K562 (cell line): ENCODE results near the gene CHN1. TPM values are rescaled to one million over a fixed set of nuclear protein-coding genes. Genes with fewer than 3 reads are reported as not detected.

ENCODE experiments used
- ATAC-seq: fragments of 200-7000 bp; cut with Tn5 transposase; 3 replicates; pipeline ENCODE4 v1.9.1; 2020; ENCODE audit warnings: moderate library complexity
- BruUV-seq: library from RNA; stranded (reverse); fragments of 400-500 nt; replicated peaks from 2 replicates; lab custom pipeline; 2021; lab: Mats Ljungman, UMichigan
- CTCF ChIA-PET: fragments of 300-600 bp; formaldehyde crosslinking; extraction: SDS; loops from one replicate; lab custom pipeline; 2021; ENCODE audit warnings: low intra/inter-chr PET ratio; lab: Yijun Ruan, JAX
- POLR2A ChIA-PET: fragments of 300-600, 350-650 bp; sonication (Branson Sonifier 250); formaldehyde crosslinking; extraction: SDS; loops from one replicate; lab custom pipeline; 2021; ENCODE audit warnings: antibody characterized with exemption, inconsistent platforms; lab: Yijun Ruan, JAX
- DNase-seq, 4 experiments: peaks; one replicate each; pipeline versions ENCODE4 v3.0.0 to v3.0.0-alpha.2; 2011 to 2018; ENCODE audit warnings: low spot score in 3 of 4, mixed read lengths in 3 of 4; ENCODE audit errors: extremely low read depth in 1 of 4
- FAIRE-seq: peaks from 2 replicates; lab custom pipeline; 2011; peaks lifted over from hg19 to GRCh38; lab: Jason Lieb, UNC
- H2AFZ ChIP-seq: 2 replicates; pipeline ENCODE4 v1.6.0; 2011; ENCODE audit warnings: low read depth, low read length, control low read depth, inconsistent platforms
- H3K27ac ChIP-seq: fragments of 200-600 bp; 3 replicates; pipeline ENCODE4 v1.8.0; 2011; ENCODE audit warnings: low read depth, mild to moderate bottlenecking, control low read depth, inconsistent platforms, low read length, moderate library complexity, mixed read lengths; ENCODE audit errors: extremely low read depth
- H3K27me3 ChIP-seq, 2 experiments: fragments of 300-600 bp in 1 of 2; 2 replicates in 1 of 2; 3 replicates in 1 of 2; pipeline versions ENCODE4 v1.6.0 to v1.8.0; 2011; ENCODE audit warnings: inconsistent platforms in 2 of 2, low read length in 2 of 2, mild to moderate bottlenecking in 1 of 2, mixed read lengths in 1 of 2, moderate library complexity in 1 of 2; ENCODE audit not compliant: control insufficient read depth in 2 of 2, insufficient read depth in 2 of 2
- H3K36me3 ChIP-seq: fragments of 300-600 bp; 3 replicates; pipeline ENCODE4 v1.8.0; 2011; ENCODE audit warnings: mild to moderate bottlenecking, low read length, inconsistent platforms; ENCODE audit not compliant: control insufficient read depth, insufficient read depth
- H3K4me1 ChIP-seq, 2 experiments: fragments of 200-600 bp in 1 of 2; replicated peaks in 1 of 2; 2 replicates in 1 of 2; 3 replicates in 1 of 2; pipeline versions ENCODE4 v1.5.1 to v1.8.0; 2011; ENCODE audit warnings: inconsistent platforms in 2 of 2, low read length in 2 of 2, mild to moderate bottlenecking in 1 of 2, mixed read lengths in 1 of 2, moderate library complexity in 1 of 2; ENCODE audit not compliant: control insufficient read depth in 2 of 2, insufficient read depth in 2 of 2
- H3K4me2 ChIP-seq: 2 replicates; pipeline ENCODE4 v1.6.1; 2011; ENCODE audit warnings: low read length, control low read depth, inconsistent platforms, mixed read lengths; ENCODE audit not compliant: insufficient read depth
- H3K4me3 ChIP-seq: fragments of 200-600 bp; sonication (generic), shearing (Covaris generic); 2 replicates; pipeline ENCODE4 v1.5.1; 2016; ENCODE audit warnings: control low read depth, inconsistent platforms
- H3K79me2 ChIP-seq: fragments of 200-600 bp; 3 replicates; pipeline ENCODE4 v1.8.0; 2011; ENCODE audit warnings: low read length, inconsistent platforms; ENCODE audit not compliant: control insufficient read depth, insufficient read depth
- H3K9ac ChIP-seq, 2 experiments: 2 replicates each; pipeline versions ENCODE4 v1.6.0 to v1.6.1; 2011; ENCODE audit warnings: low read depth in 2 of 2, low read length in 2 of 2, control low read depth in 1 of 2, inconsistent platforms in 1 of 2, mild to moderate bottlenecking in 1 of 2, mixed read lengths in 1 of 2; ENCODE audit not compliant: insufficient read depth in 1 of 2
- H3K9me1 ChIP-seq: one replicate; pipeline ENCODE4 v1.6.0; 2011; ENCODE audit warnings: inconsistent platforms, mild to moderate bottlenecking, low read length, moderate library complexity; ENCODE audit not compliant: control insufficient read depth, insufficient read depth
- H3K9me3 ChIP-seq: replicated peaks from 2 replicates; pipeline ENCODE4 v1.5.1; 2011; ENCODE audit warnings: low read depth, low read length, inconsistent platforms; ENCODE audit not compliant: control insufficient read depth, insufficient read depth
- H4K20me1 ChIP-seq: replicated peaks from 2 replicates; pipeline ENCODE4 v1.6.1; 2011; ENCODE audit warnings: low read length, inconsistent platforms, mixed read lengths; ENCODE audit not compliant: control insufficient read depth, insufficient read depth
- ARID1B ChIP-seq: fragments of 450-650 bp; IDR thresholded peaks from 2 replicates; pipeline ENCODE4 v1.6.1; 2016; ENCODE audit warnings: antibody characterized with exemption, mild to moderate bottlenecking, inconsistent platforms
- CEBPB ChIP-seq: fragments of 450-650 bp; IDR thresholded peaks from 2 replicates; pipeline ENCODE4 v1.6.1; 2016; ENCODE audit warnings: missing genetic modification characterization, missing compliant biosample characterization
- CEBPG ChIP-seq, 3 experiments: fragments of 200-800 bp in 1 of 3; sonication (Bioruptor generic) in 1 of 3; sonication (generic) in 1 of 3; formaldehyde crosslinking in 1 of 3; IDR thresholded peaks in 2 of 3; conservative IDR thresholded peaks in 1 of 3; 2 replicates each; pipeline versions ENCODE4 v1.6.1 to v1.8.0; 2016 to 2022; ENCODE audit warnings: missing compliant biosample characterization in 2 of 3, missing genetic modification characterization in 2 of 3, mild to moderate bottlenecking in 1 of 3, missing genetic modification reagents in 1 of 3
- CREBBP ChIP-seq: IDR thresholded peaks from one replicate; pipeline ENCODE4 v1.6.1; 2012; ENCODE audit warnings: low read depth, mild to moderate bottlenecking, control low read depth, inconsistent platforms, low read length
- HMGN3 ChIP-seq: IDR thresholded peaks from 2 replicates; pipeline ENCODE4 v1.6.1; 2011; ENCODE audit warnings: borderline replicate concordance, low read depth, mild to moderate bottlenecking, mixed read lengths, low read length; ENCODE audit not compliant: insufficient read length; ENCODE audit errors: extremely low read depth
- PYGO2 ChIP-seq: fragments of 450-650 bp; IDR thresholded peaks from 2 replicates; pipeline ENCODE4 v1.6.1; 2016; ENCODE audit warnings: mild to moderate bottlenecking, missing genetic modification characterization, moderate library complexity, missing compliant biosample characterization
- RFX7 ChIP-seq: fragments of 250-450 bp; sonication (Bioruptor Pico); IDR thresholded peaks from 2 replicates; pipeline ENCODE4 v1.5.1; 2021; ENCODE audit warnings: mild to moderate bottlenecking
- TRIM28 ChIP-seq: fragments of 450-650 bp; IDR thresholded peaks from 2 replicates; pipeline ENCODE4 v1.6.1; 2017
- ZNF224 ChIP-seq: sonication (generic); formaldehyde crosslinking; IDR thresholded peaks from 2 replicates; pipeline ENCODE4 v1.8.0; 2022; ENCODE audit warnings: mild to moderate bottlenecking, missing genetic modification reagents
- WGBS: fragments of 100-300 bp; shearing (Covaris generic); methylation state at CpG from one replicate; pipeline ENCODE4 v1.1.6; 2016; ENCODE audit warnings: low coverage, mixed read lengths; ENCODE audit not compliant: insufficient coverage; ENCODE audit errors: missing lambda C conversion rate; 5-methylcytosine and 5-hydroxymethylcytosine counted together
- in situ Hi-C: fragments of 300-500 bp; cut with MboI; formaldehyde crosslinking; loops from 4 replicates; pipeline ENCODE4 v1.15.0; 2018; ENCODE audit warnings: inconsistent platforms, mixed read lengths
- intact Hi-C: fragments of 100-400 bp; cut with micrococcal nuclease; formaldehyde crosslinking; loops from 2 replicates; pipeline ENCODE4 v1.14.2; 2022
- polyA plus RNA-seq, 8 experiments: library from polyadenylated mRNA; depleted of rRNA in 4 of 8; stranded (reverse) in 5 of 8; unstranded in 3 of 8; fragments of >200 nt; fragmentation: Nextera tagmentation in 2 of 8; fragmentation: Illumina TruSeq in 1 of 8; extraction: Ambion mirVana in 2 of 8; extraction: Trizol in 1 of 8; gene quantifications; 2 replicates each; pipeline versions ENCODE4 v1.2.1 to v1.2.3, GENCODE V29; 2011 to 2014; ENCODE audit warnings: inconsistent platforms in 1 of 8, missing spikeins in 1 of 8
- total RNA-seq, 7 experiments: library from RNA; depleted of rRNA in 6 of 7; stranded (reverse); fragments of >200 nt in 6 of 7; fragmentation: Illumina TruSeq in 2 of 7; extraction: Trizol in 2 of 7; gene quantifications; 2 replicates each; pipeline versions ENCODE4 v1.2.1 to v1.2.3, GENCODE V29; 2011 to 2021; ENCODE audit warnings: low replicate concordance in 1 of 7
- TF ChIP-seq, protein P1 (sequence below): fragments of 200-800 bp; sonication (Bioruptor generic); IDR thresholded peaks from 2 replicates; pipeline ENCODE4 v1.6.1; 2017; ENCODE audit warnings: missing genetic modification characterization, missing compliant biosample characterization
- TF ChIP-seq, protein P2 (sequence below): fragments of 250-450 bp; sonication (Bioruptor Pico); IDR thresholded peaks from 2 replicates; pipeline ENCODE4 v1.5.0; 2021
- TF ChIP-seq, protein P3 (sequence below): sonication (generic); formaldehyde crosslinking; IDR thresholded peaks from 2 replicates; pipeline ENCODE4 v1.8.1; 2023; ENCODE audit warnings: mild to moderate bottlenecking, missing genetic modification reagents

CHN1 gene
- total and polyA plus RNA-seq, 9 of the 15 experiments (the other 6 are each of a cell fraction or from before 2014, with no cell fraction given) = 0.17 to 2.0 (median 0.87) TPM

DNA sequence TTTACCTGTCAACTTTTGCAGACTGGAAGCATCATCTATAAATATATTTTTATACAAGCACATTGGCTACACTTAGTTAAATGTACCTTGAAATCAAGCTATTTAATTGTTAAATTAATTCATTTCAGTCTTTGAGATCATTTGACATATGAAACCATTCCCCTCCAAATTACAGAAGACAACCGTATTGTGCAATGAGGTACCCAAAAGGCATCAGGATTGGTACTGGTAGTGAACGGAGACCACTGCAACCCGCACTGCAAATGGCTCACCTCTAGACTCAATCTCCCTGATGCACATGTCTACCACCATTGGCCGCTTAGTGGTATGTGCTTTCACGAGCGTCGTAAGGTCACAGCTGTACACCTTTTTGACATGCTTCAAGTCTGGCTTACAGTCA lies 193.1 kb downstream of the CHN1 start:
- Histone ChIP-seq H2AFZ (no peak overlapping the region), H3K27me3 (no peaks in the 10 kb centered on the region; a peak in 1 of 5 replicates), H3K27ac (no peak overlapping the region), H3K9me1 (no peaks in the 10 kb centered on the region), H4K20me1 (no peaks in the 10 kb centered on the region), H3K79me2 (no peaks in the 10 kb centered on the region), H3K9me3 (no peaks in the 10 kb centered on the region), H3K9ac (no peak overlapping the region), H3K4me2 (no peak overlapping the region), H3K4me3 (no peak overlapping the region), H3K36me3 (no peaks in the 10 kb centered on the region), H3K4me1 (no peaks in the 10 kb centered on the region)
- no TSS peak for BruUV-seq
- no peak for FAIRE-seq
- intact Hi-C loops (no loop called here), in situ Hi-C loops (no loop called here)
- no peak for TF ChIP-seq ARID1B
- no peak for TF ChIP-seq ZNF224 (CRISPR knock-in tag)
- TF ChIP-seq, protein P1, sequence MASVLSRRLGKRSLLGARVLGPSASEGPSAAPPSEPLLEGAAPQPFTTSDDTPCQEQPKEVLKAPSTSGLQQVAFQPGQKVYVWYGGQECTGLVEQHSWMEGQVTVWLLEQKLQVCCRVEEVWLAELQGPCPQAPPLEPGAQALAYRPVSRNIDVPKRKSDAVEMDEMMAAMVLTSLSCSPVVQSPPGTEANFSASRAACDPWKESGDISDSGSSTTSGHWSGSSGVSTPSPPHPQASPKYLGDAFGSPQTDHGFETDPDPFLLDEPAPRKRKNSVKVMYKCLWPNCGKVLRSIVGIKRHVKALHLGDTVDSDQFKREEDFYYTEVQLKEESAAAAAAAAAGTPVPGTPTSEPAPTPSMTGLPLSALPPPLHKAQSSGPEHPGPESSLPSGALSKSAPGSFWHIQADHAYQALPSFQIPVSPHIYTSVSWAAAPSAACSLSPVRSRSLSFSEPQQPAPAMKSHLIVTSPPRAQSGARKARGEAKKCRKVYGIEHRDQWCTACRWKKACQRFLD = no peak
- TF ChIP-seq CEBPG (CRISPR knock-in tag; IDR thresholded peaks at IDR 0.05) = no peak
- TF ChIP-seq CEBPG (tag; conservative IDR thresholded peaks at IDR 0.05 in 1 of 2, IDR thresholded peaks at IDR 0.05 in 1 of 2) = 0 out of 4 replicates have a peak, but pooled peaks of 1 of the 2 experiments have one; percentile 8
- no peak for TF ChIP-seq RFX7 (CRISPR knock-in tag)
- TF ChIP-seq, protein P2, sequence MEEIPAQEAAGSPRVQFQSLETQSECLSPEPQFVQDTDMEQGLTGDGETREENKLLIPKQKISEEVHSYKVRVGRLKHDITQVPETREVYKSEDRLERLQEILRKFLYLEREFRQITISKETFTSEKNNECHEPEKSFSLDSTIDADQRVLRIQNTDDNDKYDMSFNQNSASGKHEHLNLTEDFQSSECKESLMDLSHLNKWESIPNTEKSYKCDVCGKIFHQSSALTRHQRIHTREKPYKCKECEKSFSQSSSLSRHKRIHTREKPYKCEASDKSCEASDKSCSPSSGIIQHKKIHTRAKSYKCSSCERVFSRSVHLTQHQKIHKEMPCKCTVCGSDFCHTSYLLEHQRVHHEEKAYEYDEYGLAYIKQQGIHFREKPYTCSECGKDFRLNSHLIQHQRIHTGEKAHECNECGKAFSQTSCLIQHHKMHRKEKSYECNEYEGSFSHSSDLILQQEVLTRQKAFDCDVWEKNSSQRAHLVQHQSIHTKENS (CRISPR knock-in tag) = no peak
- TF ChIP-seq CEBPB (tag) = peak; percentile 24; the same call in 1 of the 2 replicates
- no peak for TF ChIP-seq CREBBP
- TF ChIP-seq TRIM28 = no peak
- TF ChIP-seq, protein P3, sequence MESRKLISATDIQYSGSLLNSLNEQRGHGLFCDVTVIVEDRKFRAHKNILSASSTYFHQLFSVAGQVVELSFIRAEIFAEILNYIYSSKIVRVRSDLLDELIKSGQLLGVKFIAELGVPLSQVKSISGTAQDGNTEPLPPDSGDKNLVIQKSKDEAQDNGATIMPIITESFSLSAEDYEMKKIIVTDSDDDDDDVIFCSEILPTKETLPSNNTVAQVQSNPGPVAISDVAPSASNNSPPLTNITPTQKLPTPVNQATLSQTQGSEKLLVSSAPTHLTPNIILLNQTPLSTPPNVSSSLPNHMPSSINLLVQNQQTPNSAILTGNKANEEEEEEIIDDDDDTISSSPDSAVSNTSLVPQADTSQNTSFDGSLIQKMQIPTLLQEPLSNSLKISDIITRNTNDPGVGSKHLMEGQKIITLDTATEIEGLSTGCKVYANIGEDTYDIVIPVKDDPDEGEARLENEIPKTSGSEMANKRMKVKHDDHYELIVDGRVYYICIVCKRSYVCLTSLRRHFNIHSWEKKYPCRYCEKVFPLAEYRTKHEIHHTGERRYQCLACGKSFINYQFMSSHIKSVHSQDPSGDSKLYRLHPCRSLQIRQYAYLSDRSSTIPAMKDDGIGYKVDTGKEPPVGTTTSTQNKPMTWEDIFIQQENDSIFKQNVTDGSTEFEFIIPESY (CRISPR knock-in tag) = no peak
- TF ChIP-seq HMGN3 = no peak
- TF ChIP-seq PYGO2 = no peak
- DNase-seq = no peak
- POLR2A ChIA-PET = interaction anchor here (1.1 kb wide), 1 partner anchor 14 kb away, joined by 3 read pairs; no protein-coding TSS in a partner anchor
- 4% methylated on average over 7 of the region's 7 CpGs for WGBS
- no peak for ATAC-seq
- CTCF ChIA-PET = no interaction called here
